SH-SY5Y (cell line): Measurements from ENCODE around the gene SIMC1.

ENCODE experiments used
- GATA2 ChIP-seq: IDR thresholded peaks from 2 replicates; pipeline ENCODE4 v1.6.1; 2011; ENCODE audit warnings: mild to moderate bottlenecking, low read depth, low read length
- GATA3 ChIP-seq: IDR thresholded peaks from 2 replicates; pipeline ENCODE4 v1.6.1; 2011; ENCODE audit warnings: low read depth, mild to moderate bottlenecking, low read length, moderate library complexity

The SIMC1 gene

DNA sequence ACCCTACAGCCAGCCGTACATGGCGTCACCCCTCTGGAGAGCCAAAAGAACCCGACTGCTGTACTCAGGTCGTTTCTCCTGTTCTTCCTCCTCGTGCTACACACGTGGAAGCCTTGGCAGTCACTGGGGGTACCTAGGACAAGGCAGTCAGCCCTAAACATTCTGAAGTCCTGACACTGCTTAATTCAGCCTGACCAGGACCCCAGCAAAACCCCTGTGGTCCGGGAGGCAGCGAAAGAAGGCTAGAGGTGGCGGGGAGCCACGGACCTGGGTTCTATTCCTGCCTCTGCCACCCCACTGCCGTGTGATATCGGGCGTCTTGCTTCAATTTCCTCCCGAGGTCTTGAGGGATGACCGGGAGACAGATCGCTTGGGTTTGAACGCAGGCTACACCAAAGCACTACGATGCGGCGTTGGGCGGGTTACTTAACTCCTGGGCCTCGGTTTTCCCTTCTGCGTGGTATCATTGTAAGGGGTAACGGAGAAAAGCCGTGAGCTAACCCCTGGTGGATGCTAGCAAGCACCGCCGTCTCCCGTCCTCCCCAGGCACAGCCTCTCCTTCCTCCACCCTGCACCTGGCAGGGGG, 126.6 kb downstream of the SIMC1 start:
- TF ChIP-seq GATA3 = no peak
- no peak for TF ChIP-seq GATA2

DNA sequence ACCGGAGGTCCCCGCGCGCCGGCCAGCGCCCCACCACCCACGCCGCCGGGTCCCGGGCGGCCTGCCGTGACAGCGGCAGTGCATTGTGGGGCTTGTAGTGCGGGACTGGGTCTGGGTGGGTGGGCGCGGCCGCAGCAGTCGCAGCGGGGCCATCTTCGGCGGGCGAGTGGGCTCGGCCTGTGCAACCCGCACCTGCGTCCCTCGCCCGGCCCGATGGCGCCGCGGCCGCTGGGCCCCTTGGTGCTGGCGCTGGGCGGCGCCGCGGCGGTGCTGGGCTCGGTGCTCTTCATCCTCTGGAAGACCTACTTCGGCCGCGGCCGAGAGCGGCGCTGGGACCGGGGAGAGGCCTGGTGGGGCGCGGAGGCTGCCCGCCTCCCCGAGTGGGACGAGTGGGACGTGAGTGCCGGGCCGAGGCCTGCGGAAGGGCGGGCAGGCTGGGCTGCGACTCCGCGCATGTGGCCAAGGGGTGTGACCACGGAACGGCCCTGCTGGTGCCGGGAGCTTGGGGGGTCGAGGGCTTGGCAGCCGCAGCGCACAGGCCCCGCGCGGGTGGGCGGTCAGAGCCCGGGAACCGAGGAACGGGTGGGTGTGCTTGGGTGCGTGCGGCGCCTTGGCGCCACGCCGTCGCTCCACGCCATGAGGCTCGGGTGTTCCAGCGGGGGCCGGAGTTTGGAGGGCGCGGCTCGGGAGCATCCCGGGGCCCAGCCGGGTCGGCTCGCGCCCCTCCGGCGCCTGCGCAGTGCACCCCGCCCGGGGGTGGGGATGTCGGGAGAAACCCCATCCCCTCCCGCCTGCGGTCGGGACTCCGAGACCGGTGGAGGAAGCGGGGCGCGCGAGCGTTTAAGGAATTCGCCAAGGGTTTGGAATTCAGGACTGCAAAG, 127.4 kb downstream of the SIMC1 start, which contains the start of gene ARL10:
Gene ARL10 (plus strand): TSS at position 137 of the 881 bp plus-strand sequence. CDS start 77 bp downstream, at position 214.
- TF ChIP-seq GATA2 (no peak), GATA3 (no peak)

DNA sequence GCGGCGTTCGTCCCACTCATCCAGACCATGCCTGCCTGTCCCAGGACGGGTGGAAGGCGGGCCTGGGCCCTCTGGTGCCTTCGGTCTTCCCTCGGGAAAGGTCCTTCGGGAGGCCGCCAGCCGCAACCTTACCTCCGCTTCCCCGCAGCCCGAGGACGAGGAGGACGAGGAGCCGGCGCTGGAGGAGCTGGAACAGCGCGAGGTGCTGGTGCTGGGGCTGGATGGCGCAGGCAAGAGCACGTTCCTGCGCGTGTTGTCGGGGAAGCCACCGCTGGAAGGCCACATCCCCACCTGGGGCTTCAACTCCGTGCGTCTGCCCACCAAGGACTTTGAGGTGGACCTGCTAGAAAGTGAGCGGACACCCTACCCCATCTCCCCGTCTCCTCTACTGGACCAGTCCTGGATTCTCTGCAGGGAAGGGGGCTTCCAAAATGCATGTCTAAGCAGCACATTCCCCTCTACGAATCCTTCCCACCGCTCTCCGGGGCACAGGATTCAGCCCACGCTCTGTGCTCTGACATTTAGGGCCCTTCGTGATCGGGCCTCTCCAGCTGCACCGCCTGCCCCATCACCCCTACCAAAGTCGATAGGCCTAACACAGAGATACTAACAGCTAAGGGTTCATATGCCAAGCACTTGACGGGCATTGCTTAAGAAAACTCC, 128.1 kb downstream of the SIMC1 start:
- TF ChIP-seq GATA3 (no peak), GATA2 (no peak)

DNA sequence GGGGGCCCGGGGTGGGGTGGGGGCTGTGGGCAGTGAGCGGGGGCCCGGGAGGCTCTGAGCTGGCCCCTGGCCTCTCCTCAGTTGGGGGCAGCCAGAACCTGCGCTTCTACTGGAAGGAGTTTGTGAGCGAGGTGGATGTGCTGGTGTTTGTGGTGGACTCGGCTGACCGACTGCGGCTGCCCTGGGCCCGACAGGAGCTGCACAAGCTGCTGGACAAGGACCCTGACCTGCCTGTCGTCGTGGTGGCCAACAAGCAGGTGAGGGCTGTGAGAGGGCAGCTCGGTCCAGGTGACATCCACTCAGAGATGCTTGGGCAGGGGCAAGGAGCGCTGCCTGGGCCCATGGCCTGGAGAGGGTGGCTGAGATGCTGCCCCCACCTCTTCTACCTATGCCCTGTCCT, 130.5 kb downstream of the SIMC1 start:
- no peak for TF ChIP-seq GATA3
- TF ChIP-seq GATA2 = no peak

DNA sequence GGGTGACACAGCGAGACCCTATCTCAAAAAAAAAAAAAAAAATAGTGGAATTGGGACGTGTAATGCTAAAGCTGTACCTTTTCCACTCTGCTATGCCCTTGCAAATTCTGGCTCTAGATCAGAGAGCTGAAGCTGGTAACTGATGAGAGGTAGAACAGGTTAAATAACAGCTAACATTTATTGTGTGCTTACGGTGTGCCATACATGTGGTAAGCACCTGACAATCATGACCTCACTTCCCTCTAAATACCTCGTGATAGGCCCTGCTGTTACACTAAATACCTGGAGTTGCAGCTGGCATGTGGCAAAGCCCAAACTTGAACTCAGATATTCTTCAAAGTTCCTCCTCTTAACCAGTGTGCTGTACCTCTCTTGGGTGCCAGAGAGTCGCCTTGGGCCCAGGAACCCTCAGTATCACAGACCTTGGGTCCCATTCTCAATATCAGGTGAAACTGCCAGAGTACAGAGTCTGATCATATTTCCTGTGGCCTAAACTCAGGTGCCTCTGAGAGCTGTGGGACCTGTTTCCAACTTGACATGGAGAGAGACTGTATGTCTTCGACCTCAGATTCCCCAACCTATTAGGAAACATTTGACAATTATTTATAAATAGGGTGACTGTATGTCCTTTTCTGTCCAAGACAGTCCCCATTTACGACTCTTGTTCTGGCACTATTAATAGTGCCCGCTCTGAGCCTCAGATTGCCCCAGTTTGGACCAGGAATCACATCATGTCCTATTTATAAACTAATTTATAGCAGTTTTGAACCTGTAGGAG, 131.9 kb downstream of the SIMC1 start:
- TF ChIP-seq GATA2 = no peak
- TF ChIP-seq GATA3 = no peak

DNA sequence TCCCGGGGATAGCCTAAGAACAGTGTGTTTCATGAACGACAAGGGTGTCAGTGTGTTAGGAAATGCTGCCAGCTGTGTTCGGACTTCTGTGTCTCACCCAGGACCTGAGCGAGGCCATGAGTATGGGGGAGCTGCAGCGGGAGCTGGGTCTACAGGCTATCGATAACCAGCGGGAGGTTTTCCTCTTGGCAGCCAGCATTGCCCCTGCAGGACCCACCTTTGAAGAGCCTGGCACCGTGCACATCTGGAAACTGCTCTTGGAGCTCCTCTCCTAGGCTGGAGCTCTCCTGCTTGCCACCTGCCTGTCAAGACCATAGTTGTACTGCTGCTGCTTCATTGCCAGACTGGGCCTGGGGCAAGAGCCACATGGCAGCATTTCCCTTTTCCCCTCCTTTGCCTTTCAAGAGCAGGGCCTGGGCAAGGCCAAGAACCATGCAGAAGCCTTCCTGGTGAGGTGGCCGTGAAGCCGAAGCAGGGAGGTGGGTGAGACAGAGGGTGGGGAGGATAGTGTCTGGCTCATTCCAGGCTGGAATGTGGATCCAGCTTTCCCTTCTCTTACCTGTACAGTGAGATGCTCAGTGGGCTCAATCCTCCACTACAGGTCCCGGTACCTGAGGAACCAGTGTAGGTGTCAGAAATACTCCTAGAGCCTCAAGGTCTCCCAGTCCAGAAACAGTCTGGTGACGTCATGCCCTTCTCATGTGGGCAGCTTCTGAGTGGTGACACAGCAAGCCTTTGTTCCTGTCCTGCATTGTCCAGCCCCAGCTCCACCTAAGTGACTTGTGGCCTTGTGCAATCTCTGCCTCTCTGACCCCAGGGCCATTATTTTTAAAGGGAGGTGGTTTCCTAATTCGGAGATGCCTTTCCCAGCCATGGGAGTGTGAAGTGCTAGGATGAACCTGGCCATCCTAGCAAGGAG, 133.7 kb downstream of the SIMC1 start:
- TF ChIP-seq GATA3 (no peak), GATA2 (no peak)

DNA sequence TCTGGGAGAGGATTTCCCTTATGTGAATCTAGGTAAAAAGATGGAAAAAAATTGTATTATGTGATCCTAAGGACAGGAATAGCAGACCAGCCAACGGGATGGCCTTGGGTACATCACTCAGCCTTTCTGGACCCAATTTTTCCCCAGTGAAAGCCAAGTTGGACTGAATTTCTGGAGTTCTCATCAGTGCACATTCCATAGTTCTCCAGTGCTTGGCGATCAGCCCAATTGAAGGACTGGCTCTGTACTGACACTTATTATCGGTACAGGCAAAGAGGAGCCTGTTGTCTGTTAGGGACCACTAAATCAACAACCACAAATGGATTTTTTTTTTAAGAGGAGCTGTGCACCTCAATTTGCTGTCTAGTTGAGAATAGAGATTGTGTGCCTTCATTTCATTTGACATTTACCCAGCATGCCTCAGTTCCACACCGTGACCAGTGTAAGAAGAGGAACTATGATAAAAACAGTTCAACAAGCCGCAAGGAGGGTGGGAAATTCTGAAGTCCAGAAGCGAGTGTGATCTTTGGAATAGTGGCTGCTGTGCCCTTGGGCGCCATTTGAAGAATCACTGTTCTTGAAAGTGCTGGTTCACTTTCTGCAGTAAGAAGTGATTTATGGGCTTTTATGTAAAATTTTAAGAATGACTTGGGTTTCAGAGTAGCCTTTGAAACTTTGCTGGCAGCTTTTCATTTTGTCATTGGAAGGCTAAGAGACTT, 135.0 kb downstream of the SIMC1 start:
- TF ChIP-seq GATA3 = no peak
- TF ChIP-seq GATA2 = no peak

DNA sequence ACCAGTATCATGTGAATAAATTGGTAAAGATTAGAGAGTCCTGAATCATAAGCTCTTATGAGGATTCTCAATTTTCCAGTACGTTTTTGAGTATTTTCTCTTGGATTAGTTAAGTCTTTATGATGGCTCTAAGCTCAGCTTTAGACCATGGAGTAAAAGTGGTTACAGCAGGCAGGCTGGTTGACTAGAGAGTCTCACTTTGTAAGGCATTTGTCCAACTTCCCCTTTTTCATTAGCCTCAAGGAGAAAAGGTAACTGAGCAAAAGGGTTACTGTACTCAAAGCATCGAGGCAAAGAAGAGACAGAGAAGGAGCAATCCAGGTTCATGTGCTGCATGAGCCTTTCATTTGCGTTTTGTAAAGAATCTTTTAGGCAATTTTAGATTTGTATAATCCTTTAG, 141.7 kb downstream of the SIMC1 start:
- TF ChIP-seq GATA2 = no peak
- no peak for TF ChIP-seq GATA3

DNA sequence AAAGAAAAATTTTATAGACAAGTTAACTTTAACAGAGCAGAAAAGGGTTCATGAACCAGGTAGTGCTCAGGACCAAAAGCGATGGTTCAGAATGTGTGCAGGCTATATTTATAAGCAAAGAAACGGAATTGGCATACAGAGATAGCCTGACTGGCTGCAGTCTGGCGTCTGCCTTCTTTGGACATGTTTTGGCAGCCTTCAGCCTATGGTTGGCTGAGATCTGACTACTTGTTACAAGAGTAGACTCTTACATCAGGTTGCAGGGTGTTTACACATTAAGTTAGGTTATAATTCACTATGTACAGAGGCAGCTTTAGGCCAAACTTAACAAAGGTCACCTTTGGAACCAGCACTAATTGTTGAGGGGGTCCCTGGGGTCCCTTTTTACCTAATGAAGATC, 143.2 kb downstream of the SIMC1 start:
- TF ChIP-seq GATA2 = no peak

DNA sequence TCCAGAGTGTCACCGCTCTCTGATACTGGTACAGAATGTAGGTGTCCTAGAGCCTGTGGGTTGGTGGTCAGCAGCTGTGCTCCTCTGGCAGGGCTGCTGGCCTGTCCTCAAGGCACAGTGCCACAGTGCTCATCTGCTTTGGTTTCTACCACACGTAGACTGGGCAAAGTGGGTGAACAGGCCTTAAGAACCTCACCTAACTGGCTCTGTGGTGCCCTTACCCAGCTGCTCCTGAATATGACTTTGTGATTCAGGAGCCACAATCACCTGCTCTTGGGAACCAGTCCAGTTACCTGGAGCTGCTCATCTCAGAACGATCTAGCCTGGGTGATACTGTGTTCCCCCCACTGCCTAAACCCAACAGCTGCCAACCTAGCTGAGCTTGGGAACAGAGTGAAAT, 143.8 kb downstream of the SIMC1 start:
- TF ChIP-seq GATA2 = no peak
- TF ChIP-seq GATA3 = no peak

DNA sequence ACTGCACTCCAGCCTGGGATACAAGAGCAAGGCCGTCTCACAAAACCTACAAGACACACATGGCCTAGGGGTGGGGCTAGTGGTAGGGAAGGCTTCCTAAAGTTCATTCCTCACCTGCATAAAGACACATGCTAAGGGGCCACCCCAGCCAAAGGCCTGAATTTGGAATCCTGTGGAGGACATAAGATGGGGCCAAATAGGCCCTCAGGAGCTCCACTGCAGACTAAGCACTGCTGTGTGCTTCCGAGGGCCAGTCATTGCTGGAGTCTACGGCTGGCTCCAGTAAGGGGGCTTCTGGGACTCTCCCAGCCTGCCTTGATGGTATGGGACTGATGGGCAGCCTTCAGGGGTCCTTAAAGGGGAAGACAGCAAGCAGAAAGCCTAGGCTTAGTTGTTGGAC, 144.5 kb downstream of the SIMC1 start:
- TF ChIP-seq GATA2 = no peak
- TF ChIP-seq GATA3 = no peak

DNA sequence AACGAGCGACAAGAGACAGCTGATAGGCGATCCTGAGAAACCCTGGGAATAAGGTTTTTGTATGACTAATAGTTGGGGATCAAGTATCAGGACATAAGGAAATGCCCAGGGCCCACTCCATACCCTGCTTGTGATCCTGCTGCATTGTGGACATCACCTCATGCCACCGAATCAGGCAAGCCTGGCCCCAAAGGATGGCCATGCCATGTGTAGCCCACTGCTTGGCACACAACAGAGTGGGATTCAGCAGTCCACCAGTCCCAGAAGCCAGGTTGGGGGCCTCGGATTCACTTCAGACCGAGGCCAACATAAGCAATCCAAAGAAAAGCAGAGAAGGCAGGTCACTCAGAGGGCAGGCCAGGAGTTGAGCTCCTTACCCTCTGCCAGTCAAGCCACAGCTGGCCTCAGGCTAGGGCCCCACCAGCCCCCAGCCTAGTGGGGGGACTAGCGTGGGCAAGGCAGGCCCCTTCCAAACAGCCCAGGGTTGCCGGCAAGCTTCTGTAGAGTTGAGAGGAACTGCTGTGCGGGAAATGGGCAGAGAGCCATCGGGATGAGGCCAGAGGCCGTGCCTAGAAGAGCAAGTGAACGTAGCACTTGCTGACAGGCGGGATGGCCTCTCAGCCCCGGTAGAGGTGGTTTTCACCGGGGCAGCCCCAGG, 145.2 kb downstream of the SIMC1 start:
- TF ChIP-seq GATA2 (no peak), GATA3 (no peak)
